ENCODE results near the gene TIMM23. TPM values are rescaled to one million over a fixed set of nuclear protein-coding genes. Genes with fewer than 3 reads are reported as not detected.

TIMM23 gene
- total and polyA plus RNA-seq, 10 donors: 29.9 to 56.2 (median 38.1) TPM

DNA sequence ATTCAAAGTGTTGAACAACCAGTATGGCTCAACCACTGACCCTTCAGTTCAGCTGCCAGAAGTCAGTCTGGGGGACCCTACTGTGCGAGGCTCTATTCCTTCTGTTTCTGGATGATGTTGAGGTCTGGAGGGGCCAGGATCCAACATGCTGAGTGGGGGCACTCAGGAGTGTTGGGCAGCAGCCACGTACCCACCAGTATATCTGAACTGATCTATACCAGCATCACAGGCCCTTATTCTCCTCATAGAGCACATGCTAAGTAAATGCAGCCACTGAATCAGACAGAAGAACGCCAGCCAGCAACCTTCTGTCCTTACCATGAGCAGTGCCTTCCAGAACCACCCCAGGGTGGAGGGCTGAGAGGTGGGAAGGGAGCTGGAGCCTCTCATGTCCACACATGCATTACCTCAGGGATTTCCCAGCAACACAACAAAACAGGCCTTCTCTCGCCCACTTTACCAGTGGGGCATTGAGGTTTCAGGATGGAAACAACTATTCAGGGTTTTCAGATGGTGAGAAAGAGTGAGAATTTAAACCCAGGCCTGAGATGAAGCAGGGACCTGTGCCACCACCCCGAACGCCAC is 80.6 kb downstream of the TIMM23 start:
- Histone ChIP-seq H3K27me3 (replicated peaks in 1 of 7) (peaks cover 0 to 5% (median 0%) of the 10 kb centered on the region in 7 donors), H3K4me3 (no peak overlapping the region), H3K27ac (no peak overlapping the region), H3K4me1 (peaks cover 0 to 5% (median 0%) of the 10 kb centered on the region in 6 donors), H3K9me3 (peaks cover 0 to 17% (median 14%) of the 10 kb centered on the region in 8 donors), H3K36me3 (no peaks in the 10 kb centered on the region)
- TF ChIP-seq POLR2A (IDR thresholded peaks at IDR 0.05) (no peak), POLR2AphosphoS5 (IDR thresholded peaks at IDR 0.05) (no peak)
- TF ChIP-seq, protein P1, sequence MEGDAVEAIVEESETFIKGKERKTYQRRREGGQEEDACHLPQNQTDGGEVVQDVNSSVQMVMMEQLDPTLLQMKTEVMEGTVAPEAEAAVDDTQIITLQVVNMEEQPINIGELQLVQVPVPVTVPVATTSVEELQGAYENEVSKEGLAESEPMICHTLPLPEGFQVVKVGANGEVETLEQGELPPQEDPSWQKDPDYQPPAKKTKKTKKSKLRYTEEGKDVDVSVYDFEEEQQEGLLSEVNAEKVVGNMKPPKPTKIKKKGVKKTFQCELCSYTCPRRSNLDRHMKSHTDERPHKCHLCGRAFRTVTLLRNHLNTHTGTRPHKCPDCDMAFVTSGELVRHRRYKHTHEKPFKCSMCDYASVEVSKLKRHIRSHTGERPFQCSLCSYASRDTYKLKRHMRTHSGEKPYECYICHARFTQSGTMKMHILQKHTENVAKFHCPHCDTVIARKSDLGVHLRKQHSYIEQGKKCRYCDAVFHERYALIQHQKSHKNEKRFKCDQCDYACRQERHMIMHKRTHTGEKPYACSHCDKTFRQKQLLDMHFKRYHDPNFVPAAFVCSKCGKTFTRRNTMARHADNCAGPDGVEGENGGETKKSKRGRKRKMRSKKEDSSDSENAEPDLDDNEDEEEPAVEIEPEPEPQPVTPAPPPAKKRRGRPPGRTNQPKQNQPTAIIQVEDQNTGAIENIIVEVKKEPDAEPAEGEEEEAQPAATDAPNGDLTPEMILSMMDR (IDR thresholded peaks at IDR 0.05 in 8 of 11, conservative IDR thresholded peaks at IDR 0.05 in 3 of 11): no peak
- DNase-seq: no peak
- intact Hi-C loops (cut with DNase I; ENCODE audit: low total_unique reads): no loop called here
- 80 to 91% (median 89%) methylated on average over 6 of the region's 6 CpGs for WGBS, 5 donors

Small RNA genes lying within 50 kb of the gene (small RNA-seq; reads per million reads assigned to genes)
- 0 reads per million in 4 donors for gene SNORA74C-1

Other genes starting within 250 kb of the TIMM23 start
- gene WASHC2C, start 245.2 kb upstream of the TIMM23 start, total RNA-seq: 10 to 100 TPM; 36.5 to 65.2 (median 59.1) TPM
- 10 to 100 TPM; 17.9 to 29.4 (median 19.5) TPM for gene WASHC2C, start 245.2 kb upstream of the TIMM23 start, polyA plus RNA-seq
- gene AGAP4, start 125.0 kb upstream of the TIMM23 start, total RNA-seq: 10 to 100 TPM; 14.4 to 30.5 (median 27.4) TPM
- 10 to 100 TPM; 13.1 to 18.8 (median 18.6) TPM for gene AGAP4, start 125.0 kb upstream of the TIMM23 start, polyA plus RNA-seq
- 100 to 1,000 TPM; 196 to 352 (median 292) TPM for gene NCOA4, start 58.1 kb downstream of the TIMM23 start, total RNA-seq
- gene NCOA4, start 58.1 kb downstream of the TIMM23 start, polyA plus RNA-seq: 10 to 100 TPM; 39.3 to 91.2 (median 63.6) TPM
- not detected for gene MSMB, start 73.8 kb downstream of the TIMM23 start, total RNA-seq
- not detected for gene MSMB, start 73.8 kb downstream of the TIMM23 start, polyA plus RNA-seq

All from spleen (tissue), 11 donors.